Right lobe of liver (tissue), 6 donors: Measurements from ENCODE around the gene OVOL3. TPM values are rescaled to one million over a fixed set of nuclear protein-coding genes. Genes with fewer than 3 reads are reported as not detected.

ENCODE experiments used
- ATAC-seq, 4 donors: fragments of 200-7000 bp; cut with Tn5 transposase; one replicate each; pipeline ENCODE4 v1.9.1; 2020; ENCODE audit warnings: mild to moderate bottlenecking in 4 of 4, moderate library complexity in 4 of 4
- DNase-seq, 3 donors: peaks; one replicate each; pipeline ENCODE4 v3.0.0-alpha.2; 2020
- H3K27ac ChIP-seq, 3 donors: fragments of 200-600 bp; one replicate each; pipeline ENCODE4 v1.8.0; 2022
- H3K27me3 ChIP-seq, 2 donors: fragments of 200-600 bp; one replicate each; pipeline ENCODE4 v1.8.0; 2022
- H3K36me3 ChIP-seq, 4 donors: fragments of 200-600 bp; sonication (generic) in 1 of 4; one replicate each; pipeline versions ENCODE4 v1.5.1 to v1.8.0; 2017 to 2022; ENCODE audit warnings: control low read depth in 1 of 4
- H3K4me1 ChIP-seq, 4 donors: fragments of 200-600 bp; sonication (generic) in 1 of 4; one replicate each; pipeline versions ENCODE4 v1.5.1 to v1.8.0; 2017 to 2022; ENCODE audit warnings: control low read depth in 1 of 4
- H3K4me3 ChIP-seq, 3 donors: fragments of 200-600 bp; one replicate each; pipeline ENCODE4 v1.8.0; 2022
- H3K9me3 ChIP-seq, 4 donors: fragments of 200-600 bp; sonication (generic) in 1 of 4; one replicate each; pipeline versions ENCODE4 v1.5.1 to v1.8.0; 2017 to 2022; ENCODE audit warnings: control low read depth in 1 of 4
- CTCF ChIP-seq, 4 donors: fragments of 200-600 bp in 3 of 4; fragments of 450-650 bp in 1 of 4; IDR thresholded peaks; one replicate each; pipeline versions ENCODE4 v1.5.1 to v1.8.0; 2016 to 2022; ENCODE audit warnings: antibody characterized with exemption in 4 of 4, mild to moderate bottlenecking in 2 of 4
- POLR2A ChIP-seq: fragments of 450-650 bp; IDR thresholded peaks from one replicate; pipeline ENCODE4 v1.6.1; 2017; ENCODE audit warnings: antibody characterized with exemption, mild to moderate bottlenecking
- WGBS: methylation state at CpG from one replicate; pipeline ENCODE4 v1.1.6; 2018; ENCODE audit warnings: low coverage, low lambda C conversion rate; ENCODE audit not compliant: insufficient coverage; ENCODE audit errors: missing lambda C conversion rate; 5-methylcytosine and 5-hydroxymethylcytosine counted together
- intact Hi-C, 2 donors: fragments of 100-400 bp; cut with DNase I; formaldehyde crosslinking; loops; one replicate each; pipeline versions ENCODE4 v1.11.2 to v1.14.1; 2022
- total RNA-seq, 6 experiments: library from RNA; depleted of rRNA in 2 of 6; stranded (reverse); fragments of >200 nt in 2 of 6; fragmentation: NEBNext Ultra II Directional in 3 of 6; extraction: Animal tissue kit (Norgen Biotek cat#: 25700) in 3 of 6; gene quantifications; one replicate each; pipeline versions ENCODE4 v1.1.0 to v1.2.4, GENCODE V29; 2016 to 2023
- donor health status: DM: no; HTN: yes; CAD: no.
- donor health status: DM: no; HTN: no; CAD: no.
- donor health status: DM: no; HTN: no; CAD: no.
- donor health status: DM: no; HTN: yes; CAD: no.
- donor health status: DM: no; HTN: yes; CAD: no.

OVOL3 gene
- total RNA-seq, 6 experiments from 2014 or later, result not detected

- Histone ChIP-seq H3K4me1 (no peaks in the 10 kb centered on the region), H3K4me3 (no peak overlapping the region), H3K27me3 (no peaks in the 10 kb centered on the region), H3K9me3 (no peaks in the 10 kb centered on the region), H3K36me3 (no peaks in the 10 kb centered on the region), H3K27ac (no peak overlapping the region)
- TF ChIP-seq CTCF (IDR thresholded peaks at IDR 0.05) (no peak), POLR2A (no peak)
- no peak for ATAC-seq
- 61% methylated on average over 2 of the region's 8 CpGs for WGBS
- no peak for DNase-seq
- intact Hi-C loops, result no loop called here
Observed at GRCh38 chr19:36072081-36072480, 38.9 kb upstream of the OVOL3 start.

GRCh38 chr19:36073121-36073876 lies 37.6 kb upstream of the OVOL3 start:
- TF ChIP-seq CTCF (IDR thresholded peaks at IDR 0.05) (no peak), POLR2A (no peak)
- no peaks in the 10 kb centered on the region for H3K4me1 ChIP-seq
- H3K27me3 ChIP-seq, result no peaks in the 10 kb centered on the region
- no peak overlapping the region for H3K4me3 ChIP-seq
- no peak overlapping the region for H3K27ac ChIP-seq
- intact Hi-C loops, result no loop called here
- H3K9me3 ChIP-seq, result no peaks in the 10 kb centered on the region
- ATAC-seq (no peak), DNase-seq (no peak)
- WGBS, result 76% methylated on average over 8 of the region's 10 CpGs
- H3K36me3 ChIP-seq, result no peaks in the 10 kb centered on the region

- no peak for ATAC-seq
- H3K27me3 ChIP-seq, result no peaks in the 10 kb centered on the region
- no peak overlapping the region for H3K4me3 ChIP-seq
- H3K36me3 ChIP-seq, result no peaks in the 10 kb centered on the region
- H3K4me1 ChIP-seq, result peaks cover 0 to 5% (median 0%) of the 10 kb centered on the region in 4 donors
- WGBS, result 90% methylated on average over 3 of the region's 3 CpGs
- TF ChIP-seq POLR2A (no peak), CTCF (IDR thresholded peaks at IDR 0.05) (no peak)
- no peaks in the 10 kb centered on the region for H3K9me3 ChIP-seq
- intact Hi-C loops, result no loop called here
- H3K27ac ChIP-seq, result no peak overlapping the region
- DNase-seq, result no peak
Observed at GRCh38 chr19:36079389-36079945, 31.5 kb upstream of the OVOL3 start.

- intact Hi-C loops, result no loop called here
- H3K27me3 ChIP-seq, result no peaks in the 10 kb centered on the region
- no peak overlapping the region for H3K4me3 ChIP-seq
- no peak overlapping the region for H3K27ac ChIP-seq
- H3K36me3 ChIP-seq, result no peaks in the 10 kb centered on the region
- peaks cover 0 to 5% (median 0%) of the 10 kb centered on the region in 4 donors for H3K4me1 ChIP-seq
- no peak for TF ChIP-seq POLR2A
- no peak for TF ChIP-seq CTCF (IDR thresholded peaks at IDR 0.05)
- no peak for ATAC-seq
- no peaks in the 10 kb centered on the region for H3K9me3 ChIP-seq
- 100% methylated on average over 1 of the region's 3 CpGs for WGBS
- no peak for DNase-seq
Observed at GRCh38 chr19:36081385-36081784, 29.6 kb upstream of the OVOL3 start.
